ENCODE measurements around the gene CAPN11. TPM values are rescaled to one million over a fixed set of nuclear protein-coding genes. Genes with fewer than 3 reads are reported as not detected.

The CAPN11 gene
- total RNA-seq, 1 donor from 2014 or later, result not detected

DNA sequence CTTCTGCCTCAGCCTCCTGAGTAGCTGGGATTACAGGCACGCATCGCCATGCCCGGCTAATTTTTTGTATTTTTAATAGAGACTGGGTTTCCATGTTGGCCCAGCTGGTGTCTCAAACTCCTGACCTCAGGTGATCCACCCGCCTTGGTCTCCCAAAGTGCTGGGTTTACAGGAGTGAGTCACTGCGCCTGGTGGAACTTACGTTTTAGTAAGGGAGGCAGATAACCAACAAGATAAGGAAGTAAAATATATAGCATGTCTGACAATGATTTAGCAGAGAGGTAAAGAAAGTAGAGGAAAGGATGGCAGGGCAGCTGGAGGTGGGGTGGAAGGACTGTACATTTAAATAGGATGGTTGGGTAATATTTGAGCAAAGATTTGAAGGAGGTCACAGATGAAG is 45.3 kb downstream of the CAPN11 start:
- ChIA-PET CTCF (no interaction called here), POLR2A (no interaction called here)
- no peaks in the 10 kb centered on the region for H3K4me1 Mint-ChIP-seq
- H3K4me3 Mint-ChIP-seq, result no peak overlapping the region
- TF ChIP-seq, protein P1, sequence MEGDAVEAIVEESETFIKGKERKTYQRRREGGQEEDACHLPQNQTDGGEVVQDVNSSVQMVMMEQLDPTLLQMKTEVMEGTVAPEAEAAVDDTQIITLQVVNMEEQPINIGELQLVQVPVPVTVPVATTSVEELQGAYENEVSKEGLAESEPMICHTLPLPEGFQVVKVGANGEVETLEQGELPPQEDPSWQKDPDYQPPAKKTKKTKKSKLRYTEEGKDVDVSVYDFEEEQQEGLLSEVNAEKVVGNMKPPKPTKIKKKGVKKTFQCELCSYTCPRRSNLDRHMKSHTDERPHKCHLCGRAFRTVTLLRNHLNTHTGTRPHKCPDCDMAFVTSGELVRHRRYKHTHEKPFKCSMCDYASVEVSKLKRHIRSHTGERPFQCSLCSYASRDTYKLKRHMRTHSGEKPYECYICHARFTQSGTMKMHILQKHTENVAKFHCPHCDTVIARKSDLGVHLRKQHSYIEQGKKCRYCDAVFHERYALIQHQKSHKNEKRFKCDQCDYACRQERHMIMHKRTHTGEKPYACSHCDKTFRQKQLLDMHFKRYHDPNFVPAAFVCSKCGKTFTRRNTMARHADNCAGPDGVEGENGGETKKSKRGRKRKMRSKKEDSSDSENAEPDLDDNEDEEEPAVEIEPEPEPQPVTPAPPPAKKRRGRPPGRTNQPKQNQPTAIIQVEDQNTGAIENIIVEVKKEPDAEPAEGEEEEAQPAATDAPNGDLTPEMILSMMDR (IDR thresholded peaks at IDR 0.05), result no peak
- intact Hi-C loops (cut with micrococcal nuclease), result no loop called here
- H3K9me3 Mint-ChIP-seq, result no peaks in the 10 kb centered on the region
- ATAC-seq (ENCODE audit: low read depth) (no peak), DNase-seq (no peak)
- no peaks in the 10 kb centered on the region for H3K36me3 Mint-ChIP-seq (ENCODE audit: low read depth)
- no peak overlapping the region for H3K27ac Mint-ChIP-seq
- peaks cover 8% of the 10 kb centered on the region for H3K27me3 Mint-ChIP-seq

DNA sequence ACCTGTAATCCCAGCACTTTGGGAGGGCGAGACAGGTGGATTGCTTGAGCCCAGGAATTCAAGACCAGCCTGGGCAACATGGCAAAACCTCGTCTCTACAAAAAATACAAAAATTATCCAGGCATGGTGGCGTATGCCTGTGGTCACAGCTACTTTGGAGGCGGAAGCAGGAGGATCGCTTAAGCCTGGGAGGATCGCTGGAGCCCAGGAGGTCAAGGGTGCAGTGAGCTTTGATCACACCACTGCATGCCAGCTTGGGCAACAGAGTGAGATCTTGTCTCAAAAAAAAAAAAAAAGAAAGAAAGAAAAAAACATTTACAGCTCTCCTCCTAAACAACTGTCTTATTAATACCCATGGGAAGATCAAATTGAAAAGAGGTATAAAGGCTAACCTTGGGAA is 49.3 kb downstream of the CAPN11 start:
- H3K36me3 Mint-ChIP-seq (ENCODE audit: low read depth), result no peaks in the 10 kb centered on the region
- no peaks in the 10 kb centered on the region for H3K9me3 Mint-ChIP-seq
- ATAC-seq (ENCODE audit: low read depth), result no peak
- H3K4me3 Mint-ChIP-seq, result no peak overlapping the region
- POLR2A ChIA-PET, result no interaction called here
- H3K4me1 Mint-ChIP-seq, result no peaks in the 10 kb centered on the region
- no peak overlapping the region for H3K27ac Mint-ChIP-seq
- no peak for DNase-seq
- peaks cover 7% of the 10 kb centered on the region for H3K27me3 Mint-ChIP-seq
- TF ChIP-seq, protein P1 (IDR thresholded peaks at IDR 0.05), result no peak
- intact Hi-C loops (cut with micrococcal nuclease), result no loop called here
- CTCF ChIA-PET, result no interaction called here

DNA sequence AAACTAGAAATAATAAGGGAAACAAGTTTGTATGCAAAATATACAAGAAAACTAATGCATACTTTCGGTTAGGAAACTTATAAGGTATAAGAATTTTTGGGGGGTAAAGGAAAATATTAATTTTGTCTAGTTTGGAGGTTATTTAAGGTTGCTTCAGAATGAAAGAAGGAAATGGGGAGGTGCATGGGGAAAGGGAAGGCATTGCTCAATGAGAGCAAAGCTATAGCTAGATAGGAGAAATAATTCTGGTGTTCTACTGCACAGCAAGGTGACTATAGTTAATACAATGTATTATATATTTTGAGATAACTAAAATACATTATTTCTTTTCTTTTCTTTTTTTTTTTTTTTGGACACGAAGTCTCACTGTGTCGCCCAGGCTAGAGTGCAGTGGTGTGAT is 52.7 kb downstream of the CAPN11 start:
- Mint-ChIP-seq H3K36me3 (ENCODE audit: low read depth) (no peaks in the 10 kb centered on the region), H3K27ac (no peak overlapping the region), H3K4me1 (no peaks in the 10 kb centered on the region), H3K27me3 (peaks cover 7% of the 10 kb centered on the region), H3K9me3 (no peaks in the 10 kb centered on the region), H3K4me3 (no peak overlapping the region)
- intact Hi-C loops (cut with micrococcal nuclease), result no loop called here
- no peak for ATAC-seq (ENCODE audit: low read depth)
- CTCF ChIA-PET, result no interaction called here
- POLR2A ChIA-PET, result interaction anchor here (0.7 kb wide), 1 partner anchor 144 kb away, joined by 3 read pairs; no protein-coding TSS in a partner anchor
- DNase-seq, result no peak
- TF ChIP-seq, protein P1 (IDR thresholded peaks at IDR 0.05), result no peak

DNA sequence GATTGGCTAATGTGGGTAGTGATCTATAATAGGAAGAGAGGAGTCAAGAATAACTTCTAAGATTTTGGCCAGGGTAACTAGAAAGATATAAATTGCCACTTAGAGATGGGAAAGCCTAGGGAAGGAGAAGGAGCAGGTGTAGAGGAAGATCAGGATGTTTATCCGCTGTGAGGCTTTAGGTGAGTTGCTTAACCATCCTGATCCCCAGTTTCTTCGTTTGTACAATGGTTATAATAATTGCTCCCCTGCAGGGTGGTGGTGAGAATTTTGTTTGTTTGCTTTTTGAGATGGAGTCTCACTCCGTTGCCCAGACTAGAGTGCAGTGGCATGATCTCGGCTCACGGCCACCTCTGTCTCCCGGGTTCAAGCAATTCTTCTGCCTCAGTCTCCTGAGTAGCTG is 55.7 kb downstream of the CAPN11 start:
- TF ChIP-seq, protein P1 (IDR thresholded peaks at IDR 0.05), result no peak
- ATAC-seq (ENCODE audit: low read depth) (no peak), DNase-seq (no peak)
- ChIA-PET CTCF (no interaction called here), POLR2A (no interaction called here)
- no peak overlapping the region for H3K27ac Mint-ChIP-seq
- no peaks in the 10 kb centered on the region for H3K27me3 Mint-ChIP-seq
- no peak overlapping the region for H3K4me3 Mint-ChIP-seq
- no peaks in the 10 kb centered on the region for H3K36me3 Mint-ChIP-seq (ENCODE audit: low read depth)
- H3K4me1 Mint-ChIP-seq, result peaks cover 10% of the 10 kb centered on the region
- H3K9me3 Mint-ChIP-seq, result no peaks in the 10 kb centered on the region
- intact Hi-C loops (cut with micrococcal nuclease), result no loop called here

DNA sequence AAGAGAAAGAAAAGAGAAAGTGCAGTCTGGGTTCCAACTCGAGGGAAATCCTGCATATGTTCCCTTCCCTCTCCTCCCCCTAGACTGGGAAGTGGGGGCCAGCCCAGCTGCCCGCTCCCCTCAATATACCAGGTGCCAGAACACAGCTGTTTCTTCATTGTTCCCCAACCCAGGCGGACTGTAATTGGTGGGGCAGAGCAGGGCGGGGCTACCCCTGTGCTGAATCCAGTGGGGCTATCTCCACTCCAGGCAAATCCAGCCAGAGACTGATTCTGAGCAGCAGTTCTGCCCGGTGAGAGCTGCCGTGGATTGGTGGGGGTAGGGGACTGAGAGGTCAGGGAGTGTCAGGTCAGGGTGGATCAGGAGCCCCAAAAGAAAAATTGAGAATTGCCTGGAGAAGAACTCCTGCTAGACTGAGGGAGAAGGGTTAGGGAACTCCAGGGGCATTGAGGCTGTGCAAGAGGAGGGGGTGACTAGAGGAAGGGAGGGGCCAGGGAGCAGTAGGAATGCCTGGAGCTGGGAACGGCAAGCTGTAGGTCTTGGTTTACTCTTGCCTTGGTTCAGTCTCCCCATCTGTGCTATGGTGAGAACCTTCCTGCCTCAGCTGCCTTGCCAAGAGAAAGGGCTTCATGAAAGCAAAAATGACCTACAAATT is 58.2 kb downstream of the CAPN11 start, which contains the start of gene MYMX:
Gene MYMX, plus strand, starts transcription at position 250 of the 655 bp plus-strand sequence. CDS start 546 bp downstream, outside the sequence.
- peaks cover 22% of the 10 kb centered on the region for H3K4me1 Mint-ChIP-seq
- H3K9me3 Mint-ChIP-seq, result no peaks in the 10 kb centered on the region
- ATAC-seq (ENCODE audit: low read depth) (no peak), DNase-seq (no peak)
- POLR2A ChIA-PET, result interaction anchor here (0.7 to 1.0 kb wide), 2 partner anchors 30 to 1332 kb away, joined by 3 to 8 read pairs; partner anchors contain the start of gene HSP90AB1
- no peaks in the 10 kb centered on the region for H3K27me3 Mint-ChIP-seq
- CTCF ChIA-PET, result no interaction called here
- TF ChIP-seq, protein P1 (IDR thresholded peaks at IDR 0.05), result no peak
- no peaks in the 10 kb centered on the region for H3K36me3 Mint-ChIP-seq (ENCODE audit: low read depth)
- no peak within 1 kb of the TSS for H3K27ac Mint-ChIP-seq
- intact Hi-C loops (cut with micrococcal nuclease), result no loop called here
- H3K4me3 Mint-ChIP-seq, result no peak within 1 kb of the TSS
